K562 (cell line): ENCODE measurements around the gene MED13L. TPM values are rescaled to one million over a fixed set of nuclear protein-coding genes. Genes with fewer than 3 reads are reported as not detected.

ENCODE experiments used
- ATAC-seq: fragments of 200-7000 bp; cut with Tn5 transposase; 3 replicates; pipeline ENCODE4 v1.9.1; 2020; ENCODE audit warnings: moderate library complexity
- BruUV-seq: library from RNA; stranded (reverse); fragments of 400-500 nt; replicated peaks from 2 replicates; lab custom pipeline; 2021; lab: Mats Ljungman, UMichigan
- CTCF ChIA-PET: fragments of 300-600 bp; formaldehyde crosslinking; extraction: SDS; loops from one replicate; lab custom pipeline; 2021; ENCODE audit warnings: low intra/inter-chr PET ratio; lab: Yijun Ruan, JAX
- POLR2A ChIA-PET: fragments of 300-600, 350-650 bp; sonication (Branson Sonifier 250); formaldehyde crosslinking; extraction: SDS; loops from one replicate; lab custom pipeline; 2021; ENCODE audit warnings: antibody characterized with exemption, inconsistent platforms; lab: Yijun Ruan, JAX
- DNase-seq, 4 experiments: peaks; one replicate each; pipeline versions ENCODE4 v3.0.0 to v3.0.0-alpha.2; 2011 to 2018; ENCODE audit warnings: low spot score in 3 of 4, mixed read lengths in 3 of 4; ENCODE audit errors: extremely low read depth in 1 of 4
- FAIRE-seq: peaks from 2 replicates; lab custom pipeline; 2011; peaks lifted over from hg19 to GRCh38; lab: Jason Lieb, UNC
- H2AFZ ChIP-seq: 2 replicates; pipeline ENCODE4 v1.6.0; 2011; ENCODE audit warnings: low read depth, low read length, control low read depth, inconsistent platforms
- H3K27ac ChIP-seq: fragments of 200-600 bp; 3 replicates; pipeline ENCODE4 v1.8.0; 2011; ENCODE audit warnings: low read depth, mild to moderate bottlenecking, control low read depth, inconsistent platforms, low read length, moderate library complexity, mixed read lengths; ENCODE audit errors: extremely low read depth
- H3K27me3 ChIP-seq, 2 experiments: fragments of 300-600 bp in 1 of 2; 2 replicates in 1 of 2; 3 replicates in 1 of 2; pipeline versions ENCODE4 v1.6.0 to v1.8.0; 2011; ENCODE audit warnings: inconsistent platforms in 2 of 2, low read length in 2 of 2, mild to moderate bottlenecking in 1 of 2, mixed read lengths in 1 of 2, moderate library complexity in 1 of 2; ENCODE audit not compliant: control insufficient read depth in 2 of 2, insufficient read depth in 2 of 2
- H3K36me3 ChIP-seq: fragments of 300-600 bp; 3 replicates; pipeline ENCODE4 v1.8.0; 2011; ENCODE audit warnings: mild to moderate bottlenecking, low read length, inconsistent platforms; ENCODE audit not compliant: control insufficient read depth, insufficient read depth
- H3K4me1 ChIP-seq, 2 experiments: fragments of 200-600 bp in 1 of 2; replicated peaks in 1 of 2; 2 replicates in 1 of 2; 3 replicates in 1 of 2; pipeline versions ENCODE4 v1.5.1 to v1.8.0; 2011; ENCODE audit warnings: inconsistent platforms in 2 of 2, low read length in 2 of 2, mild to moderate bottlenecking in 1 of 2, mixed read lengths in 1 of 2, moderate library complexity in 1 of 2; ENCODE audit not compliant: control insufficient read depth in 2 of 2, insufficient read depth in 2 of 2
- H3K4me2 ChIP-seq: 2 replicates; pipeline ENCODE4 v1.6.1; 2011; ENCODE audit warnings: low read length, control low read depth, inconsistent platforms, mixed read lengths; ENCODE audit not compliant: insufficient read depth
- H3K4me3 ChIP-seq: fragments of 200-600 bp; sonication (generic), shearing (Covaris generic); 2 replicates; pipeline ENCODE4 v1.5.1; 2016; ENCODE audit warnings: control low read depth, inconsistent platforms
- H3K79me2 ChIP-seq: fragments of 200-600 bp; 3 replicates; pipeline ENCODE4 v1.8.0; 2011; ENCODE audit warnings: low read length, inconsistent platforms; ENCODE audit not compliant: control insufficient read depth, insufficient read depth
- H3K9ac ChIP-seq, 2 experiments: 2 replicates each; pipeline versions ENCODE4 v1.6.0 to v1.6.1; 2011; ENCODE audit warnings: low read depth in 2 of 2, low read length in 2 of 2, control low read depth in 1 of 2, inconsistent platforms in 1 of 2, mild to moderate bottlenecking in 1 of 2, mixed read lengths in 1 of 2; ENCODE audit not compliant: insufficient read depth in 1 of 2
- H3K9me1 ChIP-seq: one replicate; pipeline ENCODE4 v1.6.0; 2011; ENCODE audit warnings: inconsistent platforms, mild to moderate bottlenecking, low read length, moderate library complexity; ENCODE audit not compliant: control insufficient read depth, insufficient read depth
- H3K9me3 ChIP-seq: replicated peaks from 2 replicates; pipeline ENCODE4 v1.5.1; 2011; ENCODE audit warnings: low read depth, low read length, inconsistent platforms; ENCODE audit not compliant: control insufficient read depth, insufficient read depth
- H4K20me1 ChIP-seq: replicated peaks from 2 replicates; pipeline ENCODE4 v1.6.1; 2011; ENCODE audit warnings: low read length, inconsistent platforms, mixed read lengths; ENCODE audit not compliant: control insufficient read depth, insufficient read depth
- E2F5 ChIP-seq: sonication (generic); formaldehyde crosslinking; IDR thresholded peaks from 2 replicates; pipeline ENCODE4 v1.8.0; 2022; ENCODE audit warnings: mild to moderate bottlenecking, missing genetic modification reagents
- SOX6 ChIP-seq: fragments of 450-650 bp; IDR thresholded peaks from 2 replicates; pipeline ENCODE4 v1.6.1; 2014; ENCODE audit warnings: mild to moderate bottlenecking
- ZNF121 ChIP-seq: sonication (generic); formaldehyde crosslinking; conservative IDR thresholded peaks from 2 replicates; pipeline ENCODE4 v1.8.0; 2022; ENCODE audit warnings: missing genetic modification reagents
- WGBS: fragments of 100-300 bp; shearing (Covaris generic); methylation state at CpG from one replicate; pipeline ENCODE4 v1.1.6; 2016; ENCODE audit warnings: low coverage, mixed read lengths; ENCODE audit not compliant: insufficient coverage; ENCODE audit errors: missing lambda C conversion rate; 5-methylcytosine and 5-hydroxymethylcytosine counted together
- in situ Hi-C: fragments of 300-500 bp; cut with MboI; formaldehyde crosslinking; loops from 4 replicates; pipeline ENCODE4 v1.15.0; 2018; ENCODE audit warnings: inconsistent platforms, mixed read lengths
- intact Hi-C: fragments of 100-400 bp; cut with micrococcal nuclease; formaldehyde crosslinking; loops from 2 replicates; pipeline ENCODE4 v1.14.2; 2022
- polyA plus RNA-seq, 8 experiments: library from polyadenylated mRNA; depleted of rRNA in 4 of 8; stranded (reverse) in 5 of 8; unstranded in 3 of 8; fragments of >200 nt; fragmentation: Nextera tagmentation in 2 of 8; fragmentation: Illumina TruSeq in 1 of 8; extraction: Ambion mirVana in 2 of 8; extraction: Trizol in 1 of 8; gene quantifications; 2 replicates each; pipeline versions ENCODE4 v1.2.1 to v1.2.3, GENCODE V29; 2011 to 2014; ENCODE audit warnings: inconsistent platforms in 1 of 8, missing spikeins in 1 of 8
- total RNA-seq, 7 experiments: library from RNA; depleted of rRNA in 6 of 7; stranded (reverse); fragments of >200 nt in 6 of 7; fragmentation: Illumina TruSeq in 2 of 7; extraction: Trizol in 2 of 7; gene quantifications; 2 replicates each; pipeline versions ENCODE4 v1.2.1 to v1.2.3, GENCODE V29; 2011 to 2021; ENCODE audit warnings: low replicate concordance in 1 of 7

Gene MED13L
- total and polyA plus RNA-seq, 9 of the 15 experiments (the other 6 are each of a cell fraction or from before 2014, with no cell fraction given) = 13.4 to 90.3 (median 36.9) TPM

DNA sequence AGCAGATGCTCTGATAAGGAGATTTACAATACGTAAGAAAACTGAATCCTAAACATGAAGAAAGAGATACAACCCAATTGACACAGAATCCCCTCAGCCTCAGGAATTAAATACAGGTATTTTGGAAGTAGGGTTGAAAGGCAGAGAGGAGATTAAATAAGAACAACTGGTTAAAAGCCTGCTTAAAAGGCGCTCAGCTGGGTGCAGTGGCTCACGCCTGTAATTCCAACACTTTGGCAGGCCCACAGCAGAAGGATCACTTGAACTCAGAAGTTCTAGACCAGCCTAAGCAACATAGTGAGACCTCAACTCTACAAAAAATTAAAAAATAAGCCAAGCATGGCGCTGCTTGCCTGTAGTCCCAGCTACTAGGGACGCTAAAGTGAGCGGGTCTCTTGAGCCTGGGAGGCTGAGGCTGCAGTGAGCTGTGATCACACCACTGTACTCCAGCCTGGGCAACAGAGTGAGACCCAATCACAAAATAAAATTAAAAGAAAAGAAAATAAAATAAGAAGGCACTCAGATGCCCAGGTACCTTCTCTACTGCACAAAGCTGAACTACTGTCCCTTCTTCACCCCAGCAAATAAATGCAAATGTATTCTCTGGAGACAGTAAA, 32.9 kb downstream of the MED13L start:
- CTCF ChIA-PET = no interaction called here
- H3K27ac ChIP-seq = 0 out of 3 replicates have a peak overlapping the region, but pooled peaks have one; percentile 20
- in situ Hi-C loops = no loop called here

More for the DNA sequence above, 32.9 kb downstream of the MED13L start:
- Histone ChIP-seq H3K9me3 (0 out of 2 replicates have a peak, but pooled peaks cover under 1% of the 10 kb centered on the region), H3K36me3 (no peaks in the 10 kb centered on the region), H2AFZ (no peak overlapping the region), H3K79me2 (peaks cover 96% of the 10 kb centered on the region), H4K20me1 (peaks cover 7% of the 10 kb centered on the region; the same call in 1 of the 2 replicates), H3K4me3 (no peak overlapping the region), H3K4me2 (no peak overlapping the region), H3K27me3 (no peaks in the 10 kb centered on the region), H3K9ac (no peak overlapping the region; a peak in 1 of 4 replicates), H3K4me1 (peaks cover 0 to 28% of the 10 kb centered on the region in 2 experiments; a peak in 4 of 5 replicates), H3K9me1 (peaks cover 6% of the 10 kb centered on the region)
- DNase-seq (no peak), ATAC-seq (peak; percentile 33), FAIRE-seq (no peak)
- intact Hi-C loops = no loop called here
- no TSS peak for BruUV-seq
- WGBS = 66% methylated on average over 6 of the region's 6 CpGs
- TF ChIP-seq E2F5 (CRISPR knock-in tag) (no peak), ZNF121 (0 out of 2 replicates have a peak, but pooled peaks have one; percentile 40), SOX6 (no peak)
- POLR2A ChIA-PET = interaction anchor here (1.1 to 1.9 kb wide), 4 partner anchors 9 to 39 kb away, joined by 3 to 5 read pairs (median 4); no protein-coding TSS in a partner anchor
